HCT116 (cell line): ENCODE measurements around the gene RPS6KC1. TPM values are rescaled to one million over a fixed set of nuclear protein-coding genes. Genes with fewer than 3 reads are reported as not detected.
"Not testable (repeated sequence)": the region's sequence is repeated elsewhere in the genome, so short reads cannot be mapped to it uniquely, and the experiment has no call there.

ENCODE experiments used
- ATAC-seq: fragments of 200-7000 bp; cut with Tn5 transposase; 2 replicates; pipeline ENCODE4 v1.9.1; 2020; ENCODE audit warnings: mild to moderate bottlenecking, moderate library complexity
- BruUV-seq: library from RNA; stranded (reverse); fragments of 400-500 nt; replicated peaks from 2 replicates; lab custom pipeline; 2021; lab: Mats Ljungman, UMichigan
- CTCF ChIA-PET: fragments of 300-600 bp; sonication (Branson Sonifier 250); formaldehyde crosslinking; loops from one replicate; lab custom pipeline; 2021; ENCODE audit warnings: antibody characterized with exemption; lab: Charles Lee
- POLR2A ChIA-PET: fragments of 300-600, 350-600 bp; sonication (Branson Sonifier 250); formaldehyde crosslinking; loops from one replicate; lab custom pipeline; 2021; ENCODE audit warnings: antibody characterized with exemption; lab: Charles Lee
- RAD21 ChIA-PET, 2 experiments: fragments of 300-600 bp; sonication (Branson Sonifier 250); formaldehyde crosslinking; loops; one replicate each; lab custom pipeline; 2023; ENCODE audit warnings: low total read pairs in 2 of 2; ENCODE audit not compliant: uncharacterized antibody in 2 of 2, unreplicated experiment in 2 of 2, low non-redundant PET in 1 of 2; lab: Charles Lee
- DNase-seq: peaks from one replicate; pipeline ENCODE4 v3.0.0-alpha.2; 2010; ENCODE audit warnings: low read depth, low spot score
- H2AFZ ChIP-seq: fragments of 200-600 bp; shearing (Covaris generic), sonication (generic); 2 replicates; pipeline ENCODE4 v1.6.1; 2017; ENCODE audit warnings: low read depth, mixed run types, mixed read lengths, antibody characterized with exemption, low read length; ENCODE audit not compliant: poor library complexity, severe bottlenecking
- H3K27ac ChIP-seq: 2 replicates; pipeline ENCODE4 v1.5.1; 2012; ENCODE audit warnings: low read depth, low read length
- H3K27me3 ChIP-seq: fragments of 200-600 bp; sonication (generic); 2 replicates; pipeline ENCODE4 v1.6.1; 2016; ENCODE audit warnings: mixed run types, low read length, mixed read lengths; ENCODE audit not compliant: insufficient read depth
- H3K36me3 ChIP-seq, 2 experiments: fragments of 200-500 bp in 1 of 2; fragments of 200-600 bp in 1 of 2; sonication (Bioruptor generic) in 1 of 2; sonication (generic) in 1 of 2; 2 replicates each; pipeline versions ENCODE4 v1.5.1 to v1.6.1; 2014 to 2016; ENCODE audit warnings: low read length in 2 of 2, inconsistent platforms in 1 of 2, mixed read lengths in 1 of 2, mixed run types in 1 of 2; ENCODE audit not compliant: insufficient read depth in 2 of 2, control insufficient read depth in 1 of 2
- H3K4me1 ChIP-seq, 2 experiments: fragments of 200-600 bp in 1 of 2; sonication (generic) in 1 of 2; 2 replicates each; pipeline versions ENCODE4 v1.5.1 to v1.6.1; 2012 to 2017; ENCODE audit warnings: low read length in 2 of 2, inconsistent platforms in 1 of 2, mild to moderate bottlenecking in 1 of 2, mixed read lengths in 1 of 2, mixed run types in 1 of 2, moderate library complexity in 1 of 2; ENCODE audit not compliant: insufficient read depth in 2 of 2, control insufficient read depth in 1 of 2
- H3K4me2 ChIP-seq: fragments of 200-600 bp; sonication (generic); 2 replicates; pipeline ENCODE4 v1.6.1; 2017; ENCODE audit warnings: mixed run types, low read length, mixed read lengths
- H3K4me3 ChIP-seq, 2 experiments: fragments of 200-600 bp in 1 of 2; sonication (generic) in 1 of 2; replicated peaks in 1 of 2; 2 replicates each; pipeline ENCODE4 v1.5.1; 2011 to 2016; ENCODE audit warnings: low read length in 2 of 2, control low read depth in 1 of 2, low read depth in 1 of 2, mild to moderate bottlenecking in 1 of 2, mixed read lengths in 1 of 2, mixed run types in 1 of 2
- H3K79me2 ChIP-seq: fragments of 200-600 bp; sonication (generic); 2 replicates; pipeline ENCODE4 v1.6.1; 2017; ENCODE audit warnings: mild to moderate bottlenecking, mixed run types, low read length, moderate library complexity, mixed read lengths; ENCODE audit not compliant: insufficient read depth
- H3K9ac ChIP-seq: fragments of 200-600 bp; sonication (generic); 2 replicates; pipeline ENCODE4 v1.6.1; 2016; ENCODE audit warnings: low read length, mixed read lengths
- H3K9me2 ChIP-seq: fragments of 200-600 bp; sonication (generic), shearing (Covaris generic); 2 replicates; pipeline ENCODE4 v1.6.1; 2017; ENCODE audit warnings: mixed run types, mild to moderate bottlenecking, moderate library complexity; ENCODE audit not compliant: insufficient read depth
- H3K9me3 ChIP-seq, 2 experiments: fragments of 200-500 bp in 1 of 2; fragments of 200-600 bp in 1 of 2; sonication (Bioruptor generic) in 1 of 2; sonication (generic) in 1 of 2; 2 replicates each; pipeline ENCODE4 v1.6.1; 2014 to 2017; ENCODE audit warnings: low read length in 2 of 2, mixed read lengths in 2 of 2, inconsistent platforms in 1 of 2, low read depth in 1 of 2, mild to moderate bottlenecking in 1 of 2, mixed run types in 1 of 2, moderate library complexity in 1 of 2; ENCODE audit not compliant: control insufficient read depth in 1 of 2, insufficient read depth in 1 of 2
- H4K20me1 ChIP-seq: fragments of 200-600 bp; sonication (generic), shearing (Covaris generic); 2 replicates; pipeline ENCODE4 v1.6.1; 2017; ENCODE audit warnings: mixed run types, mild to moderate bottlenecking, moderate library complexity; ENCODE audit not compliant: insufficient read depth
- CBX3 ChIP-seq: IDR thresholded peaks from 2 replicates; pipeline ENCODE4 v1.6.1; 2012; ENCODE audit warnings: low read depth
- CEBPB ChIP-seq: IDR thresholded peaks from 2 replicates; pipeline ENCODE4 v1.6.1; 2012; ENCODE audit warnings: low read depth
- CTCF ChIP-seq, 3 experiments: fragments of 200-600 bp in 1 of 3; sonication (generic) in 1 of 3; IDR thresholded peaks in 2 of 3; conservative IDR thresholded peaks in 1 of 3; 2 replicates each; pipeline ENCODE4 v1.5.1; 2012 to 2017; ENCODE audit warnings: low read depth in 2 of 3, low read length in 2 of 3, antibody characterized with exemption in 1 of 3, borderline replicate concordance in 1 of 3, control low read depth in 1 of 3, mild to moderate bottlenecking in 1 of 3, mixed read lengths in 1 of 3, mixed run types in 1 of 3, moderate library complexity in 1 of 3; ENCODE audit not compliant: insufficient read depth in 1 of 3
- ELF1 ChIP-seq: IDR thresholded peaks from 2 replicates; pipeline ENCODE4 v1.6.1; 2012; ENCODE audit warnings: low read depth, borderline replicate concordance
- EZH2 ChIP-seq: fragments of 200-600 bp; sonication (generic); IDR thresholded peaks from 2 replicates; pipeline ENCODE4 v1.6.1; 2017; ENCODE audit warnings: antibody characterized with exemption, mixed run types
- EZH2phosphoT487 ChIP-seq: fragments of 200-600 bp; IDR thresholded peaks from 2 replicates; pipeline ENCODE4 v1.6.1; 2018; ENCODE audit warnings: antibody characterized with exemption, borderline replicate concordance
- FOSL1 ChIP-seq: IDR thresholded peaks from 2 replicates; pipeline ENCODE4 v1.6.1; 2012; ENCODE audit warnings: low read depth
- JUND ChIP-seq: IDR thresholded peaks from 2 replicates; pipeline ENCODE4 v1.6.1; 2012
- SIN3A ChIP-seq: IDR thresholded peaks from 2 replicates; pipeline ENCODE4 v1.6.1; 2012; ENCODE audit warnings: low read depth
- SP1 ChIP-seq: IDR thresholded peaks from 2 replicates; pipeline ENCODE4 v1.6.1; 2012; ENCODE audit warnings: low read depth
- SRF ChIP-seq: IDR thresholded peaks from 2 replicates; pipeline ENCODE4 v1.6.1; 2012; ENCODE audit warnings: low read depth
- YY1 ChIP-seq: IDR thresholded peaks from 2 replicates; pipeline ENCODE4 v1.6.1; 2011; ENCODE audit warnings: low read length, low read depth, moderate library complexity, mild to moderate bottlenecking; ENCODE audit not compliant: insufficient replicate concordance; ENCODE audit errors: extremely low read depth
- ZBTB33 ChIP-seq: IDR thresholded peaks from 2 replicates; pipeline ENCODE4 v1.6.1; 2011; ENCODE audit warnings: mild to moderate bottlenecking, low read length, moderate library complexity; ENCODE audit not compliant: insufficient replicate concordance; ENCODE audit errors: extremely low read depth
- ZFX ChIP-seq: fragments of 450-650 bp; IDR thresholded peaks from 2 replicates; pipeline ENCODE4 v1.6.1; 2017
- intact Hi-C: fragments of 100-400 bp; cut with micrococcal nuclease; formaldehyde crosslinking; loops from 2 replicates; pipeline ENCODE4 v1.10.0; 2022
- total RNA-seq: library from RNA; stranded (reverse); gene quantifications from one replicate; pipeline ENCODE4 v1.2.1, GENCODE V29; 2021; ENCODE audit not compliant: unreplicated experiment
- TF ChIP-seq, protein P1 (sequence below): IDR thresholded peaks from 2 replicates; pipeline ENCODE4 v1.6.1; 2012
- TF ChIP-seq, protein P2 (sequence below): IDR thresholded peaks from 2 replicates; pipeline ENCODE4 v1.6.1; 2012

The RPS6KC1 gene
- total RNA-seq, 1 experiment from 2014 or later: 15.9 TPM

GRCh38 chr1:213099682-213100399, 48.8 kb downstream of the RPS6KC1 start:
- intact Hi-C loops: no loop called here
- H3K36me3 ChIP-seq: no peaks in the 10 kb centered on the region
- no peak for TF ChIP-seq JUND
- TF ChIP-seq SIN3A: no peak
- TF ChIP-seq CTCF (IDR thresholded peaks at IDR 0.05 in 2 of 3, conservative IDR thresholded peaks at IDR 0.05 in 1 of 3; ENCODE audit: borderline replicate concordance in 1 of 3, insufficient read depth in 1 of 3, low read depth in 2 of 3, low read length in 2 of 3): no peak
- no peak for TF ChIP-seq ZBTB33
- TF ChIP-seq EZH2: no peak
- TF ChIP-seq FOSL1: no peak
- TF ChIP-seq YY1: no peak
- no peak for TF ChIP-seq SRF
- no peak for TF ChIP-seq EZH2phosphoT487
- no peak for TF ChIP-seq SP1
- TF ChIP-seq CEBPB: no peak
- no peak for TF ChIP-seq ELF1
- TF ChIP-seq, protein P1, sequence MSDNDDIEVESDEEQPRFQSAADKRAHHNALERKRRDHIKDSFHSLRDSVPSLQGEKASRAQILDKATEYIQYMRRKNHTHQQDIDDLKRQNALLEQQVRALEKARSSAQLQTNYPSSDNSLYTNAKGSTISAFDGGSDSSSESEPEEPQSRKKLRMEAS: no peak
- no peak for TF ChIP-seq ZFX
- TF ChIP-seq, protein P2, sequence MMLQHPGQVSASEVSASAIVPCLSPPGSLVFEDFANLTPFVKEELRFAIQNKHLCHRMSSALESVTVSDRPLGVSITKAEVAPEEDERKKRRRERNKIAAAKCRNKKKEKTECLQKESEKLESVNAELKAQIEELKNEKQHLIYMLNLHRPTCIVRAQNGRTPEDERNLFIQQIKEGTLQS: no peak
- TF ChIP-seq CBX3: no peak
- TF ChIP-seq, all 23 proteins: peak for 0
- no peak for ATAC-seq
- Histone ChIP-seq H3K4me2 (no peak overlapping the region), H3K79me2 (no peaks in the 10 kb centered on the region), H2AFZ (no peak overlapping the region), H3K27ac (no peak overlapping the region), H4K20me1 (no peaks in the 10 kb centered on the region), H3K27me3 (no peaks in the 10 kb centered on the region), H3K9ac (no peak overlapping the region), H3K9me2 (no peaks in the 10 kb centered on the region), H3K4me3 (no peak overlapping the region), H3K4me1 (no peaks in the 10 kb centered on the region), H3K9me3 (no peaks in the 10 kb centered on the region)
- RAD21 ChIA-PET: no interaction called here
- CTCF ChIA-PET: no interaction called here
- POLR2A ChIA-PET: no interaction called here
- no peak for DNase-seq
- BruUV-seq: no TSS peak

GRCh38 chr1:213100565-213100964, 49.5 kb downstream of the RPS6KC1 start:
- not testable (repeated sequence) for BruUV-seq, H3K79me2 ChIP-seq, ATAC-seq

More at GRCh38 chr1:213100565-213100964, 49.5 kb downstream of the RPS6KC1 start:
- RAD21 ChIA-PET, H4K20me1 ChIP-seq, intact Hi-C loops, POLR2A ChIA-PET, H3K36me3 ChIP-seq, H3K4me1 ChIP-seq, H3K4me3 ChIP-seq, H3K4me2 ChIP-seq, DNase-seq, H3K9ac ChIP-seq, H3K27ac ChIP-seq, H3K27me3 ChIP-seq, H2AFZ ChIP-seq, CTCF ChIA-PET, H3K9me3 ChIP-seq, H3K9me2 ChIP-seq: not testable (repeated sequence)
